AG09319 (cell line): ENCODE measurements around the gene NACC1.

Experiments used
- DNase-seq: peaks from one replicate; pipeline ENCODE4 v3.0.0-alpha.2; 2010; ENCODE audit warnings: low read depth; ENCODE audit errors: extremely low read depth
- TF ChIP-seq, protein P1 (sequence below): IDR thresholded peaks from 2 replicates; pipeline ENCODE4 v1.5.1; 2011; ENCODE audit warnings: low read depth, mild to moderate bottlenecking, inconsistent platforms, low read length, moderate library complexity

NACC1 gene

DNA sequence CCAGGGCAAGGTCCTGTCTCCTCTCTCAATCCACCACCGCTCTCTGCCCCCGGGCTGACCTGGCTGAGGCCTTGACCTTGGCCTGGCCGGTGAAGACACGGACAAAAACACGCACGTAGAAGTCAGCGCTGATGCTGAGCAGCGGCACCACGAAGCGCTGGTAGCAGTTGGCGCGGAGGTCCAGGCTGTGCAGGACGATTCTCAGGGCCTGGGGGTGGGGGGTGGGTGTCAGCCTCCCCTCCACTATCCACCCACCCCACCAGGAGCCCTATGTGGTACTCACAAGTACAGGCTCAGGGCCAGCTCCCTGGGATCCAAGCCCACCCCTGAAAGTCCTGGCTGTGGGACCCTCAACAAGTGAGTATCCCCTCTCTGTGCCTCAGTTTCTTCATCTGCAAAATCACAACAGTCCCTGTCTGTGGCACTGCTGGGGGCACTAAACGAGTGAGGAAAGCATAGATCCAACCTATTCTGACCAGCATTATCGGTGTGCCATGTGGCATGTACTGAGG is 7.9 kb upstream of the NACC1 start:
- no peak for DNase-seq

DNA sequence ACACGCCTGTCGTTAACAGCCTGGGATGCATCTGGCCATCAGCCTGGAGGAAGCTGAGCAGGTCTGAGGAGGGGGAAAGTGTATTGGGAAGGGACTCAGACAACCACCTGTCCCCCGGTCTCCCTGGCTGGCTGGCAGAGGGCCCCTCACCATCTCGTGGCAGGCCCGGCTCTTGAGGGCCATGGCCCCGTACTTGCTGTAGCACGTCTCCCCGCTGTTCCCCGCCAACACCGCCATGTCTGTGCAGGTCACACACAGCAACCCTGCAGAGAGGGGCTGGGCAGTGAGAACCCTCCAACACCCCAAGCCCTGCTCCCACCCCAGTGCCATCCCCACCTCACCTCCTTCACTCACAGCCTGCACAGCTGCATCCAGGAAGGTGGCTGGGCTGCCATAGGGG is 5.5 kb upstream of the NACC1 start:
- DNase-seq: no peak
- TF ChIP-seq, protein P1, sequence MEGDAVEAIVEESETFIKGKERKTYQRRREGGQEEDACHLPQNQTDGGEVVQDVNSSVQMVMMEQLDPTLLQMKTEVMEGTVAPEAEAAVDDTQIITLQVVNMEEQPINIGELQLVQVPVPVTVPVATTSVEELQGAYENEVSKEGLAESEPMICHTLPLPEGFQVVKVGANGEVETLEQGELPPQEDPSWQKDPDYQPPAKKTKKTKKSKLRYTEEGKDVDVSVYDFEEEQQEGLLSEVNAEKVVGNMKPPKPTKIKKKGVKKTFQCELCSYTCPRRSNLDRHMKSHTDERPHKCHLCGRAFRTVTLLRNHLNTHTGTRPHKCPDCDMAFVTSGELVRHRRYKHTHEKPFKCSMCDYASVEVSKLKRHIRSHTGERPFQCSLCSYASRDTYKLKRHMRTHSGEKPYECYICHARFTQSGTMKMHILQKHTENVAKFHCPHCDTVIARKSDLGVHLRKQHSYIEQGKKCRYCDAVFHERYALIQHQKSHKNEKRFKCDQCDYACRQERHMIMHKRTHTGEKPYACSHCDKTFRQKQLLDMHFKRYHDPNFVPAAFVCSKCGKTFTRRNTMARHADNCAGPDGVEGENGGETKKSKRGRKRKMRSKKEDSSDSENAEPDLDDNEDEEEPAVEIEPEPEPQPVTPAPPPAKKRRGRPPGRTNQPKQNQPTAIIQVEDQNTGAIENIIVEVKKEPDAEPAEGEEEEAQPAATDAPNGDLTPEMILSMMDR: no peak

More for the DNA sequence above, 7.9 kb upstream of the NACC1 start:
- TF ChIP-seq, protein P1: no peak

DNA sequence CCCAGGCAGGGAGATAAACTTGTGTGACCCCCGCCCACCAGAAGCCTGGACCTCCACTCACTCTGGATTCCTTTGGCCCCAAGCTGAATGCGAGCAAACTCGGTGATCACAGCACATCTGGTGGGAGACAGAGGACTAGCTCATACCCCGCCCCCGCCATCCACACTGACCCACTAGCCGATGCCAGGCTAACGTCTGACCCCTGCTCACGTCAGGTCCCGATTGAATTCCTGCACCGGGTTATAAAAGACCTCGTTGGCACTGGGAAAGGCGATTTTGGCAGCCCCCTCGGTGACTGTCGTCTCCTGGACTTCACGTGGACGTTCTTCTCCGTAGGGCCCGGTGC is 2.2 kb upstream of the NACC1 start:
- TF ChIP-seq, protein P1: no peak
- DNase-seq: no peak

DNA sequence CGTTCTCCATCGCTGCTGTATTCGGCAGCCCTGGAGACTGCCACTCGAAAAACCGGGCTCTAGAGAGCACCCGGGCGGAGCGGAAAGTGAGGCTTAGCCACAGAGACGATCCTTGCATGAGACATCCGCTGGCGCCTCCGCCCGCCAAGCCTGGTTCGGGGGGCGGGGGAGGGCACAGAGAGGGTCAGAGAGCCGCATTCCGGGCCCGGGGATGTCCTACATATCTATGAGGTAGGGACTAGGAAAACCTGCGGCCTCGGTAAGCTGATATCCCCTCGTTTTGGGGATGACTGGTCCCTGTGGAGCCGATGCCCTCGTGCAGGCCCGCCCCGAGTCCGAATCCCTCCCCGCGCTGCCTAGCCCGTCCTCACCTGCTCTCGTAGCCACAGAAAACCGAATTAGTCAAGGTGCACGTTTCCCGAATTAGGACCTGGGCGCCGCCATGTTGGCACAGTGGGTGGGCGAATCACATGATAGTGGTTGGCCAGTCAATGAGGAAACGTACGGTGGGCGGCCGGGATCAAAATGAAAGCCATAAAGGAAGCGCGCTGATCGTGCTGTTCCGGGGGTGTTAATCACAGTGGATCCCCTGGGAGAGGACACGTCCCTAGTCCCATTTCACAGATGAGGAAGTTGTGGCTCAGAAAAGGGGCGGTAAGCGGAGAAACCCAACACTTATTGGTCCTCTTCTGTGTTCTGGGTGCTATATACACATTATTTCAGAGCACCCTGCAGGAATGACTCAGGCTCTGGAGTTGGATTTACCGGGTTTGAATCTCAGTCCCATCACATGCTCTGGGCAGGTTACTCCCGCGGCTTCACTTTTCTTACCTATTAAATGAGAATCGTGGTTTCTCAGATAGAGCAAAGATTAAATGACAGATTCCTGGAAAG is 1.5 kb upstream of the NACC1 start, which contains the start of gene TRMT1:
Gene TRMT1, minus strand, starts transcription at position 459 of the 894 bp plus-strand sequence. Its CDS starts 341 bp downstream, at position 118.
- TF ChIP-seq, protein P1: no peak
- DNase-seq: peak; percentile 73

DNA sequence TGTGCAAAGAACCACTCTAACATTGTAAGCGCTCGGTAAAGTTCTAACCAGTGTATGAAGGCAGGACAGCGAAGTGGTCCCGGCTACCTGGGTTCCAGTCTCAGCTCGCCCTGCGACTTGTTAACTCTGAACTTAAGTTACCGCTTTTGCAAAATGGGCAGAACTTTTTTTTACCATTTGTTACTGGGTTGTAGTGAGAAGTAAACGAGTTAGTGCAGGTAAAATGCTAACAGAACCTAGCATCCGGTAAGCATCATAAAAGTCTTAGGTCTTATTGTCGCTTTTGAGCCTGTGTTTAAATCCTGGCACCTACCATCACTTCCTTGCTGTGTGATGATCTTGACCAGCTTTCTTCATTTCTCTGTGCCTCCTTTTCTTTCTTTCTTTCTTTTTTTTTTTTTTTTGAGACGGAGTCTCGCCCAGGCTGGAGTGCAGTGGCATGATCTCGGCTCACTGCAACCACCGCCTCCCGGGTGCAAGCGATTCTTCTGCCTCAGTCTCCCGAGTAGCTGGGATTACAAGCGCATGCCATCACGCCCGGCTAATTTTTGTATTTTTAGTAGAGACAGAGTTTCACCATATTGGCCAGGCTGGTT is 790 bp upstream of the NACC1 start:
- TF ChIP-seq, protein P1: no peak
- DNase-seq: no peak

DNA sequence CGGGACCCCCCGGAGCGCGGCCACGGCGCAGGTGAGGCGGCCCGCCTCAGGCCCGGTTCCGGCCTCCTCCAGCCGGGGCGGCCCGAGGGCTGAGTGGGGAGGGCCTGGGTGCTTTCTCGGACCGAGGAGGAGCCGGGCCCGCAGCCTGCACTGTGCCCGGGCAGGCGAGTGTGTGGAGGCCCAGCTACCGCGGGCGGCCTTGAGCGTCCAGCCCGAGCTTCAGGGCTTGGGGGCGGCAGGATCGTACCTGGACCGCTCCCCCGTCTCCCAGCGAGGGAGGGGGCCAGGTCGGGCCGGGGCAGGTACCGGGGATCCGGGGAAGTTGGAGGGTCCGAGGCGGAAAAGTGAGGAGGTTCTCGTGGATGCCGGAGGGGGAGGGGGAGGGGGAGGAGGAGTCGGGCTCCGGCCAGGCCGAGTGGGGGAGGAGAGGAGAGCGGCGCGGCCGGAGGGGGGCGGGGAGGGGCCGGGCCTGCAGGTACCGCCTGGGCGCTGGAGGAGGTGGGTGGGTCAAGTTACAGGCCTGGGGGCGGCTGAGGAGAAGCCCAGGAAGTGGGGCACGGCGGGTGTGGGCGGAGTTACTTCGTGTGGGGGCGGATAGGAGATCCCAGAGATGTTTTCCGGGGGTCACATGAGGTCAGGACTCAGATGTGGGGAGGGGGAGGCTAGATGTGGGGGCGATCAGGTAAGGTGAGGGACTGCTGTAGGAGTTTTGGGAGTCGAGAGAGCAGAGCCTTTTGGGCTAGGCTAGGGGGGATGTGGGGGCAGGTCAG is 545 bp downstream of the NACC1 start:
- TF ChIP-seq, protein P1: no peak
- no peak for DNase-seq

DNA sequence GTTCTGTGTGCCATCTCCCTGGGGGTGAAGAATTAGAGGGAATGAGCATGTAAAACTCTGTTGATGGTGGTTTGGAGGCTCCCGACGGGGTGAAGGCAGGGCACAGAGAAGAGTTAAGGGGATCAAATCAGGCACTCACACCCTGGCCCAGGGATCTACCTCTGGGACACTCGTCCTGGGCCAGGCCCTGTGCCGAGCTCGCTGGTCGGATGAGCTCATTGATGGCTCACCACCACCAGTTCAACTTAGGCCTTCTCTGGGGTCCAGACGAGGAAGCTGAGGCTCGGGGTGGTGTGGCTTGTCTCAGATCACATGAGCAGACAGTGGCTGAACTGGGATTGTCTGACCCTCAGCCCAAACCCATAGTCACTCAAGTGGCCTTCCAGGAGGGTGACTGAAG is 1.6 kb downstream of the NACC1 start:
- DNase-seq: no peak
- TF ChIP-seq, protein P1: no peak
